A549 (cell line): Measurements from ENCODE around the gene EIF2B2.

Experiments used
- EP300 ChIP-seq, 2 experiments: fragments of >200 bp; sonication (Bioruptor Twin); formaldehyde crosslinking; IDR thresholded peaks; 2 replicates in 1 of 2; 3 replicates in 1 of 2; pipeline ENCODE4 v1.6.1; 2016 to 2017
- HOXA7 ChIP-seq: fragments of 250-450 bp; sonication (Bioruptor Pico); IDR thresholded peaks from 2 replicates; pipeline ENCODE4 v1.5.0; 2020; ENCODE audit warnings: mild to moderate bottlenecking, moderate library complexity
- ZNF302 ChIP-seq: fragments of 250-450 bp; sonication (Bioruptor Pico); IDR thresholded peaks from 2 replicates; pipeline ENCODE4 v1.9.0; 2021; ENCODE audit warnings: inconsistent platforms, mild to moderate bottlenecking, moderate library complexity
- ZSCAN20 ChIP-seq: fragments of 250-450 bp; sonication (Bioruptor Pico); IDR thresholded peaks from 2 replicates; pipeline ENCODE4 v1.8.0; 2022; ENCODE audit warnings: mild to moderate bottlenecking, moderate library complexity
- TF ChIP-seq, protein P1 (sequence below): IDR thresholded peaks from 2 replicates; pipeline ENCODE4 v1.6.1; 2012
- TF ChIP-seq, protein P2 (sequence below): fragments of >200 bp; sonication (Bioruptor Twin); formaldehyde crosslinking; IDR thresholded peaks from 3 replicates; pipeline ENCODE4 v1.5.1; 2016

DNA sequence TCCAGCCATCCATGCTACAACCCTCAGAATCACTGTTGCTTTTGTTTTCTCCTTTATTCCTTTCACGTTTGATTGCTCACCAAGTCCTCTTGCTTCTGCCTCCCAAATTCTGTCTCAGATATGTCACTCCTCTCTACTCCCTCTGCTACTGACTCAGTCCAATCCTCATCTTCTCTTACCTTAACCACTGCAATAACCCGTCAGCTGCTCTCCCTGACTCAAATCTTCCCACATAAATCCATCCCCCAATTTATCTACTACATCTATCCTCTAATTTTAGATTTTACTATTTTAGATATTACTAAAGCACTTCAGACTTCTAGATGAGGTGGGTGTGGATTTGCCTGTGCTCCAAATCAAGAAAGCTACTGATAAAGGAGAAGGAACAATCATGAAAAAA is 23.2 kb downstream of the EIF2B2 start:
- no peak for TF ChIP-seq ZSCAN20 (CRISPR knock-in tag)
- TF ChIP-seq EP300 (IDR thresholded peaks at IDR 0.05) = no peak
- TF ChIP-seq HOXA7 (CRISPR knock-in tag) = no peak
- TF ChIP-seq, protein P1, sequence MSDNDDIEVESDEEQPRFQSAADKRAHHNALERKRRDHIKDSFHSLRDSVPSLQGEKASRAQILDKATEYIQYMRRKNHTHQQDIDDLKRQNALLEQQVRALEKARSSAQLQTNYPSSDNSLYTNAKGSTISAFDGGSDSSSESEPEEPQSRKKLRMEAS = no peak
- TF ChIP-seq ZNF302 (CRISPR knock-in tag) = no peak
- TF ChIP-seq, protein P2, sequence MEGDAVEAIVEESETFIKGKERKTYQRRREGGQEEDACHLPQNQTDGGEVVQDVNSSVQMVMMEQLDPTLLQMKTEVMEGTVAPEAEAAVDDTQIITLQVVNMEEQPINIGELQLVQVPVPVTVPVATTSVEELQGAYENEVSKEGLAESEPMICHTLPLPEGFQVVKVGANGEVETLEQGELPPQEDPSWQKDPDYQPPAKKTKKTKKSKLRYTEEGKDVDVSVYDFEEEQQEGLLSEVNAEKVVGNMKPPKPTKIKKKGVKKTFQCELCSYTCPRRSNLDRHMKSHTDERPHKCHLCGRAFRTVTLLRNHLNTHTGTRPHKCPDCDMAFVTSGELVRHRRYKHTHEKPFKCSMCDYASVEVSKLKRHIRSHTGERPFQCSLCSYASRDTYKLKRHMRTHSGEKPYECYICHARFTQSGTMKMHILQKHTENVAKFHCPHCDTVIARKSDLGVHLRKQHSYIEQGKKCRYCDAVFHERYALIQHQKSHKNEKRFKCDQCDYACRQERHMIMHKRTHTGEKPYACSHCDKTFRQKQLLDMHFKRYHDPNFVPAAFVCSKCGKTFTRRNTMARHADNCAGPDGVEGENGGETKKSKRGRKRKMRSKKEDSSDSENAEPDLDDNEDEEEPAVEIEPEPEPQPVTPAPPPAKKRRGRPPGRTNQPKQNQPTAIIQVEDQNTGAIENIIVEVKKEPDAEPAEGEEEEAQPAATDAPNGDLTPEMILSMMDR = no peak
